Trophoblast cell (in vitro differentiated cells and primary cell): ENCODE measurements around the gene CASS4.

ENCODE experiments used
- DNase-seq, 2 donors: peaks; one replicate each; pipeline ENCODE4 v3.0.0-alpha.2; 2016
- H2AFZ ChIP-seq: 2 replicates; pipeline ENCODE4 v1.6.1; 2013; ENCODE audit warnings: low read length, moderate library complexity, mild to moderate bottlenecking; ENCODE audit not compliant: insufficient read depth, poor library complexity
- H2AK5ac ChIP-seq: 2 replicates; pipeline ENCODE4 v1.6.1; 2013; ENCODE audit warnings: mild to moderate bottlenecking, low read length
- H2BK120ac ChIP-seq: 2 replicates; pipeline ENCODE4 v1.6.1; 2013; ENCODE audit warnings: low read length, mild to moderate bottlenecking, moderate library complexity; ENCODE audit not compliant: insufficient read depth, poor library complexity
- H2BK12ac ChIP-seq: 2 replicates; pipeline ENCODE4 v1.6.1; 2013; ENCODE audit warnings: mild to moderate bottlenecking, low read length, moderate library complexity
- H2BK5ac ChIP-seq: 2 replicates; pipeline ENCODE4 v1.6.1; 2013; ENCODE audit warnings: low read length, low read depth, moderate library complexity, mild to moderate bottlenecking; ENCODE audit not compliant: poor library complexity
- H3K14ac ChIP-seq: 2 replicates; pipeline ENCODE4 v1.6.1; 2013; ENCODE audit warnings: mild to moderate bottlenecking, low read length
- H3K18ac ChIP-seq: 2 replicates; pipeline ENCODE4 v1.6.1; 2013; ENCODE audit warnings: mild to moderate bottlenecking, low read length
- H3K23ac ChIP-seq: 2 replicates; pipeline ENCODE4 v1.6.1; 2013; ENCODE audit warnings: low read length
- H3K27ac ChIP-seq: 2 replicates; pipeline ENCODE4 v1.5.1; 2013; ENCODE audit warnings: low read depth, mild to moderate bottlenecking, inconsistent platforms, low read length, moderate library complexity
- H3K27me3 ChIP-seq: 2 replicates; pipeline ENCODE4 v1.6.1; 2013; ENCODE audit warnings: inconsistent platforms, mild to moderate bottlenecking, low read length, moderate library complexity; ENCODE audit not compliant: insufficient read depth
- H3K36me3 ChIP-seq, 2 experiments: 1 replicate in 1 of 2; 2 replicates in 1 of 2; pipeline ENCODE4 v1.6.1; 2013; ENCODE audit warnings: low read length in 2 of 2, mild to moderate bottlenecking in 2 of 2, moderate library complexity in 1 of 2; ENCODE audit not compliant: insufficient read depth in 2 of 2, control insufficient read depth in 1 of 2
- H3K4ac ChIP-seq: 2 replicates; pipeline ENCODE4 v1.6.1; 2013; ENCODE audit warnings: low read depth, mild to moderate bottlenecking, low read length, moderate library complexity
- H3K4me1 ChIP-seq, 2 experiments: 1 replicate in 1 of 2; 2 replicates in 1 of 2; pipeline ENCODE4 v1.6.1; 2013; ENCODE audit warnings: low read length in 2 of 2, mild to moderate bottlenecking in 2 of 2, moderate library complexity in 1 of 2; ENCODE audit not compliant: insufficient read depth in 2 of 2, control insufficient read depth in 1 of 2
- H3K4me2 ChIP-seq: 2 replicates; pipeline ENCODE4 v1.6.1; 2013; ENCODE audit warnings: inconsistent platforms, mild to moderate bottlenecking, low read length, moderate library complexity
- H3K4me3 ChIP-seq: 2 replicates; pipeline ENCODE4 v1.5.1; 2013; ENCODE audit warnings: mild to moderate bottlenecking, low read depth, low read length, inconsistent platforms
- H3K79me1 ChIP-seq: one replicate; pipeline ENCODE4 v1.6.1; 2013; ENCODE audit warnings: low read length
- H3K79me2 ChIP-seq: 2 replicates; pipeline ENCODE4 v1.6.1; 2013; ENCODE audit warnings: low read length, mild to moderate bottlenecking; ENCODE audit not compliant: control insufficient read depth, insufficient read depth, poor library complexity
- H3K9ac ChIP-seq: 2 replicates; pipeline ENCODE4 v1.6.1; 2013; ENCODE audit warnings: mild to moderate bottlenecking, low read length
- H3K9me3 ChIP-seq: 2 replicates; pipeline ENCODE4 v1.6.1; 2013; ENCODE audit warnings: low read depth, mild to moderate bottlenecking, control low read depth, inconsistent platforms, low read length; ENCODE audit not compliant: insufficient read depth
- H4K12ac ChIP-seq: 2 replicates; pipeline ENCODE4 v1.6.1; 2013; ENCODE audit warnings: low read depth, mild to moderate bottlenecking, low read length, moderate library complexity
- H4K8ac ChIP-seq: 2 replicates; pipeline ENCODE4 v1.6.1; 2013; ENCODE audit warnings: low read depth, mild to moderate bottlenecking, low read length, moderate library complexity
- H4K91ac ChIP-seq: one replicate; pipeline ENCODE4 v1.6.1; 2013; ENCODE audit warnings: low read depth, mild to moderate bottlenecking, low read length, moderate library complexity
- WGBS: extraction: QIAGEN DNeasy Blood & Tissue Kit; methylation state at CpG from one replicate; pipeline ENCODE4 v1.1.7; 2013; ENCODE audit warnings: missing lambda C conversion rate; ENCODE audit not compliant: insufficient read length, insufficient coverage; ENCODE audit errors: extremely low coverage; 5-methylcytosine and 5-hydroxymethylcytosine counted together

CASS4 gene

GRCh38 chr20:56376331-56376730 lies 35.7 kb upstream of the CASS4 start:
- Histone ChIP-seq H3K4me1 (no peaks in the 10 kb centered on the region), H3K4me2 (no peak overlapping the region), H3K14ac (no peak overlapping the region), H3K36me3 (peaks cover 27 to 33% of the 10 kb centered on the region in 2 experiments), H2BK120ac (no peak overlapping the region), H3K9ac (no peak overlapping the region), H2AFZ (no peak overlapping the region), H4K12ac (no peak overlapping the region), H3K4ac (no peak overlapping the region), H3K79me1 (no peaks in the 10 kb centered on the region), H3K79me2 (no peaks in the 10 kb centered on the region), H3K4me3 (no peak overlapping the region), H2BK5ac (no peak overlapping the region), H3K23ac (no peak overlapping the region), H4K91ac (no peak overlapping the region), H3K18ac (no peak overlapping the region), H3K27me3 (no peaks in the 10 kb centered on the region), H3K27ac (no peak overlapping the region), H3K9me3 (no peaks in the 10 kb centered on the region), H4K8ac (no peak overlapping the region), H2AK5ac (no peak overlapping the region), H2BK12ac (no peak overlapping the region)
- no CpG with 5 or more reads among the region's 2 CpGs for WGBS
- no peak for DNase-seq

- no CpG with 5 or more reads among the region's 3 CpGs for WGBS
- Histone ChIP-seq H2BK5ac (no peak overlapping the region), H3K27me3 (no peaks in the 10 kb centered on the region), H4K8ac (no peak overlapping the region), H3K4me3 (no peak overlapping the region), H3K14ac (no peak overlapping the region), H3K36me3 (peaks cover 28% of the 10 kb centered on the region in 2 experiments), H2AFZ (no peak overlapping the region), H3K4ac (no peak overlapping the region), H2BK120ac (no peak overlapping the region), H3K27ac (no peak overlapping the region), H3K9ac (no peak overlapping the region), H2AK5ac (no peak overlapping the region), H3K4me2 (no peak overlapping the region), H3K79me1 (no peaks in the 10 kb centered on the region), H2BK12ac (no peak overlapping the region), H3K23ac (no peak overlapping the region), H4K12ac (no peak overlapping the region), H3K18ac (no peak overlapping the region), H3K4me1 (no peaks in the 10 kb centered on the region), H3K9me3 (no peaks in the 10 kb centered on the region), H3K79me2 (no peaks in the 10 kb centered on the region), H4K91ac (no peak overlapping the region)
- DNase-seq: no peak
Measured at GRCh38 chr20:56378386-56378785, 33.7 kb upstream of the CASS4 start.

DNA sequence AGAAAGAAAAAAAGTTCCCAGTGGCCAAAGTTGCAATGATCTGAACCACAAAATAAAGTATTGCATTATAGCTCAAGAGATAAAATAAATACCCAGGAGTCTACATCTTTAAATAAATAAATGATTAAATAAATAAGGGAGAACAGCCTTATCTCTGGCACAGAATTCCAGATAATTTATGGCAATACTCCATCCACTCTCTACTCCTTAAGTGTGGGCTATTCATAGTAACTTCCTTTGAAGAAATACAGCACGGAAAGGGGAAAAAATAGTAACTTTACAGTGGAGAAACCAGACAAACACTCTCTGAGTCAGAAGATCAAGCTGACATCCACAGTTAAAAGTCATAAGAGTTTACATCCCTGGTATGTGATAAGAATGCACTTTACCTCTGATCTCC lies 31.7 kb upstream of the CASS4 start:
- no peak overlapping the region for H4K8ac ChIP-seq
- no peak overlapping the region for H3K9ac ChIP-seq
- no peak overlapping the region for H3K18ac ChIP-seq
- no peak overlapping the region for H3K4me3 ChIP-seq
- no CpG with 5 or more reads among the region's 1 CpG for WGBS
- DNase-seq: no peak
- no peak overlapping the region for H2AK5ac ChIP-seq
- no peak overlapping the region for H3K27ac ChIP-seq
- no peak overlapping the region for H4K12ac ChIP-seq
- H4K91ac ChIP-seq: no peak overlapping the region
- no peak overlapping the region for H3K14ac ChIP-seq
- no peaks in the 10 kb centered on the region for H3K4me1 ChIP-seq
- H3K4me2 ChIP-seq: no peak overlapping the region
- no peaks in the 10 kb centered on the region for H3K27me3 ChIP-seq
- no peak overlapping the region for H2BK12ac ChIP-seq
- no peak overlapping the region for H2BK120ac ChIP-seq
- no peaks in the 10 kb centered on the region for H3K9me3 ChIP-seq
- H3K23ac ChIP-seq: no peak overlapping the region
- no peaks in the 10 kb centered on the region for H3K79me2 ChIP-seq
- H2BK5ac ChIP-seq: no peak overlapping the region
- H3K79me1 ChIP-seq: no peaks in the 10 kb centered on the region
- no peak overlapping the region for H2AFZ ChIP-seq
- peaks cover 22 to 32% of the 10 kb centered on the region in 2 experiments for H3K36me3 ChIP-seq
- no peak overlapping the region for H3K4ac ChIP-seq

DNA sequence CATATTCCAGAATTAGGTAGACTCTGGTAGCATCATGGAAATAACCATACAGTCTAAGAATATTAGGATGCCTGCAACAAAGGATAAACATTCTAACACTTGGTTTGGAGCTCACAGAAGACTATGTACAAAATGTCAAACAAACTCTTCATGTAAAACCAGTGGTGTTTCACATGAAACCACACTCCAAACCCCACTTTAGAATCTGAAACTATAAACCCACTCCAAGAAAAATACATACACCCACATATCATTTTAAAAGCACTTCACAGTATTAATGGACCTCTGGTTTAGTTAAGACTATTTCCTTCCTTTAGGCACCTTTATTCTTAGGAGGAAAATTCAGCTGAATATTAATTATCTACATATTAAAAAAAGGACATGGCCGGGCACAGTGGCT lies 30.6 kb upstream of the CASS4 start:
- no peak overlapping the region for H3K4me3 ChIP-seq
- WGBS: no CpG with 5 or more reads among the region's 1 CpG
- H3K18ac ChIP-seq: no peak overlapping the region
- H3K36me3 ChIP-seq: peaks cover 30 to 40% of the 10 kb centered on the region in 2 experiments
- no peak overlapping the region for H2BK120ac ChIP-seq
- no peak overlapping the region for H4K12ac ChIP-seq
- H3K79me1 ChIP-seq: peaks cover 2% of the 10 kb centered on the region
- H3K79me2 ChIP-seq: peaks cover 2% of the 10 kb centered on the region
- no peaks in the 10 kb centered on the region for H3K9me3 ChIP-seq
- no peak overlapping the region for H2BK5ac ChIP-seq
- no peak overlapping the region for H3K23ac ChIP-seq
- no peak overlapping the region for H3K27ac ChIP-seq
- H3K27me3 ChIP-seq: no peaks in the 10 kb centered on the region
- no peak for DNase-seq
- H3K4ac ChIP-seq: no peak overlapping the region
- no peak overlapping the region for H4K91ac ChIP-seq
- H3K14ac ChIP-seq: no peak overlapping the region
- no peak overlapping the region for H2AK5ac ChIP-seq
- no peak overlapping the region for H4K8ac ChIP-seq
- H2AFZ ChIP-seq: no peak overlapping the region
- no peak overlapping the region for H3K9ac ChIP-seq
- no peaks in the 10 kb centered on the region for H3K4me1 ChIP-seq
- H2BK12ac ChIP-seq: no peak overlapping the region
- no peak overlapping the region for H3K4me2 ChIP-seq
